Naive thymus-derived CD4-positive, alpha-beta T cell (primary cell): Measurements from ENCODE around the gene DNAI7. TPM values are rescaled to one million over a fixed set of nuclear protein-coding genes. Genes with fewer than 3 reads are reported as not detected.

Experiments
- ATAC-seq: fragments of 150-1000 bp; cut with Tn5 transposase; 2 replicates; pipeline ENCODE4 v1.10.0; 2021; ENCODE audit warnings: mild to moderate bottlenecking, moderate library complexity
- CTCF ChIA-PET: fragments of 350-600 bp; sonication (Branson Sonifier 250); formaldehyde crosslinking; loops from one replicate; lab custom pipeline; 2021; ENCODE audit warnings: antibody characterized with exemption; lab: Charles Lee
- POLR2A ChIA-PET: fragments of 350-600 bp; sonication (Branson Sonifier 250); formaldehyde crosslinking; loops from one replicate; lab custom pipeline; 2021; ENCODE audit warnings: antibody characterized with exemption, inconsistent platforms; lab: Charles Lee
- DNase-seq, 9 donors: peaks; one replicate each; pipeline versions ENCODE4 v3.0.0 to v3.0.0-alpha.2; 2020 to 2022; ENCODE audit warnings: mixed read lengths in 1 of 9
- H3K27ac ChIP-seq: one replicate; pipeline ENCODE4 v1.7.0; 2013; ENCODE audit warnings: mild to moderate bottlenecking, low read depth, low read length, moderate library complexity
- H3K27me3 ChIP-seq, 2 donors: one replicate each; pipeline ENCODE4 v1.7.0; 2013; ENCODE audit warnings: low read length in 2 of 2, mild to moderate bottlenecking in 2 of 2, moderate library complexity in 2 of 2; ENCODE audit not compliant: control insufficient read depth in 2 of 2, insufficient read depth in 2 of 2
- H3K36me3 ChIP-seq, 3 experiments: 1 replicate in 2 of 3; 2 replicates in 1 of 3; pipeline ENCODE4 v1.7.0; 2013; ENCODE audit warnings: low read length in 3 of 3, mild to moderate bottlenecking in 3 of 3, moderate library complexity in 1 of 3; ENCODE audit not compliant: insufficient read depth in 3 of 3, control insufficient read depth in 2 of 3
- H3K4me1 ChIP-seq, 2 donors: one replicate each; pipeline ENCODE4 v1.7.0; 2013; ENCODE audit warnings: low read length in 2 of 2, mild to moderate bottlenecking in 2 of 2, moderate library complexity in 1 of 2; ENCODE audit not compliant: control insufficient read depth in 2 of 2, insufficient read depth in 2 of 2
- H3K4me3 ChIP-seq: 2 replicates; pipeline ENCODE4 v1.7.0; 2013; ENCODE audit warnings: mild to moderate bottlenecking, low read length
- H3K9me3 ChIP-seq, 3 experiments: 1 replicate in 2 of 3; 2 replicates in 1 of 3; pipeline ENCODE4 v1.7.0; 2013; ENCODE audit warnings: low read length in 3 of 3; ENCODE audit not compliant: control insufficient read depth in 2 of 3
- H3K27ac Mint-ChIP-seq, 9 donors: one replicate each; pipeline ENCODE4 v1.8.0; 2020 to 2022; ENCODE audit warnings: mixed read lengths in 9 of 9, mild to moderate bottlenecking in 8 of 9, moderate library complexity in 5 of 9, inconsistent platforms in 2 of 9
- H3K27me3 Mint-ChIP-seq, 5 donors: one replicate each; pipeline ENCODE4 v1.8.0; 2021 to 2022; ENCODE audit warnings: mixed read lengths in 5 of 5, mild to moderate bottlenecking in 1 of 5
- H3K36me3 Mint-ChIP-seq, 5 donors: one replicate each; pipeline ENCODE4 v1.8.0; 2020 to 2022; ENCODE audit warnings: mixed read lengths in 5 of 5, mild to moderate bottlenecking in 3 of 5, inconsistent platforms in 1 of 5
- H3K4me1 Mint-ChIP-seq, 7 donors: one replicate each; pipeline ENCODE4 v1.8.0; 2020 to 2022; ENCODE audit warnings: mixed read lengths in 7 of 7, mild to moderate bottlenecking in 3 of 7, inconsistent platforms in 1 of 7
- H3K4me3 Mint-ChIP-seq, 10 donors: one replicate each; pipeline ENCODE4 v1.8.0; 2020 to 2022; ENCODE audit warnings: mild to moderate bottlenecking in 10 of 10, mixed read lengths in 10 of 10, moderate library complexity in 6 of 10, inconsistent platforms in 2 of 10
- H3K9me3 Mint-ChIP-seq, 11 donors: one replicate each; pipeline ENCODE4 v1.8.0; 2020 to 2022; ENCODE audit warnings: mixed read lengths in 11 of 11, mild to moderate bottlenecking in 4 of 11, inconsistent platforms in 1 of 11, moderate library complexity in 1 of 11
- intact Hi-C, 2 donors: fragments of 100-400 bp; cut with micrococcal nuclease; formaldehyde crosslinking; loops; one replicate each; pipeline ENCODE4 v1.15.1; 2023
- polyA plus RNA-seq, 2 donors: library from polyadenylated mRNA; unstranded; fragments of 300-500 nt; fragmentation: Illumina TruSeq; gene quantifications; one replicate each; pipeline ENCODE4 v1.2.3, GENCODE V29; 2021
- total RNA-seq, 6 experiments: library from RNA in 5 of 6; stranded (reverse) in 5 of 6; gene quantifications; 1 replicate in 5 of 6; 2 replicates in 1 of 6; pipeline ENCODE4 v1.2.3 and lab custom pipeline; 2021 to 2026

Gene DNAI7
- total and polyA plus RNA-seq, 7 experiments from 2014 or later = 0.34 to 0.72 (median 0.49) TPM; not detected in 2

DNA sequence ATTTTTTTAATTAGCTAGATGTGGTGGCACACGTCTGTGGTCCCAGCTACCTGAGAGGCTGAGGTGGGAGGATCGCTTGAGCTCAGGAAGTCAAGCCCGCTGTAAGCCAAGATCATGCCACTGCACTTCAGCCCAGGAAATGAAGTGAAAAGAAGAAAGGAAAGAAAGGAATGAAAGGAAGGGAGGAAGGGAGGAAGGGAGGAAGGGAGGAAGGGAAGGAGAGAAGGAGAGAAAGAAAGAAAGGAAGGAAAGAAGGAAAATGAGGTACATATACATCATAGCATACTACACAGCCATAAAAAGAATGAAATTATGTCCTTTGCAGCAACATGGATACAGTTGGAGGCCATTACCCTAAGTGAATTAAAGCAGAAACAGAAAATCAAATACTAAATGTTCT lies 12.2 kb downstream of the DNAI7 start:
- no peak overlapping the region for H3K4me3 Mint-ChIP-seq
- ATAC-seq = no peak
- no peak overlapping the region for H3K27ac ChIP-seq
- peaks cover 0 to 10% (median 2%) of the 10 kb centered on the region in 11 donors for H3K9me3 Mint-ChIP-seq
- no peaks in the 10 kb centered on the region for H3K36me3 ChIP-seq
- peaks cover 9 to 17% (median 15%) of the 10 kb centered on the region in 7 donors for H3K4me1 Mint-ChIP-seq
- peaks cover 3 to 14% of the 10 kb centered on the region in 2 donors for H3K4me1 ChIP-seq
- no peak for DNase-seq
- H3K27ac Mint-ChIP-seq = peak overlapping the region in 2 of 9 donors; percentile 48 to 81
- POLR2A ChIA-PET = interaction anchor here (0.7 to 0.9 kb wide), 2 partner anchors 131 to 200 kb away, joined by 3 to 6 read pairs; no protein-coding TSS in a partner anchor
- H3K36me3 Mint-ChIP-seq = peaks cover 0 to 5% (median 0%) of the 10 kb centered on the region in 5 donors
- H3K27me3 ChIP-seq = no peaks in the 10 kb centered on the region
- H3K27me3 Mint-ChIP-seq = peaks cover 0 to 15% (median under 1%) of the 10 kb centered on the region in 5 donors
- H3K9me3 ChIP-seq = no peaks in the 10 kb centered on the region
- CTCF ChIA-PET = no interaction called here
- intact Hi-C loops = no loop called here
- H3K4me3 ChIP-seq = no peak overlapping the region

GRCh38 chr12:25162866-25163265 lies 32.1 kb downstream of the DNAI7 start:
- Histone ChIP-seq H3K36me3 (no peaks in the 10 kb centered on the region), H3K27me3 (no peaks in the 10 kb centered on the region), H3K9me3 (no peaks in the 10 kb centered on the region), H3K4me3 (no peak overlapping the region), H3K27ac (no peak overlapping the region), H3K4me1 (no peaks in the 10 kb centered on the region)
- intact Hi-C loops = no loop called here
- Mint-ChIP-seq H3K27me3 (peaks cover 0 to 12% (median 0%) of the 10 kb centered on the region in 5 donors), H3K9me3 (no peaks in the 10 kb centered on the region), H3K4me3 (no peak overlapping the region), H3K4me1 (no peaks in the 10 kb centered on the region), H3K27ac (no peak overlapping the region), H3K36me3 (no peaks in the 10 kb centered on the region)
- ChIA-PET CTCF (no interaction called here), POLR2A (no interaction called here)
- ATAC-seq (no peak), DNase-seq (no peak)

DNA sequence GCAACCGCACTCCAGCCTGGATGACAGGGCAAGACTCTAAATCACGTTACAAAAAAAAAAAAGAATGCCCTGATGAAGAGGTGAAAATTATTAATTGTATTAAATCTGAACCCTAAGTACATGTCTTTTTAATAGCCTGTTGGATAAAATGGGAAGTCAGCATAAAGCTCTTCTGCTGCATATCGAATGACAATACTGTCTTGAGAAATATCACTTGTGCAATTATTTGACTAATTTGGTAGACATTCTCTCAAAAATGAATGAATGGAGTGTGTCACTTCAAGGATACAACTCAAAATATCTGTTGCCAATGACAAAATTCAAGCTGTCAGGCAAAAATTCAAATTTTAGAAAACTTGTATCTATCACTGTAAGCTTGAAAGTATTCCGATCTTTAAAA lies 38.9 kb downstream of the DNAI7 start:
- no peak for ATAC-seq
- intact Hi-C loops = loop anchor here in 1 of 2 donors (5.0 kb wide), 1 partner anchor 86 kb away; no protein-coding TSS in a partner anchor
- Mint-ChIP-seq H3K27me3 (peaks cover 0 to 12% (median 0%) of the 10 kb centered on the region in 5 donors), H3K4me3 (no peak overlapping the region), H3K36me3 (no peaks in the 10 kb centered on the region), H3K4me1 (peaks cover 0 to 7% (median 6%) of the 10 kb centered on the region in 7 donors), H3K9me3 (no peaks in the 10 kb centered on the region), H3K27ac (no peak overlapping the region)
- ChIA-PET CTCF (interaction anchor here (0.6 to 1.7 kb wide), 7 partner anchors 31 to 1770 kb away, joined by 3 to 7 read pairs (median 4); no protein-coding TSS in a partner anchor), POLR2A (interaction anchor here (0.6 to 1.2 kb wide), 2 partner anchors 93 to 105 kb away, joined by 3 read pairs; no protein-coding TSS in a partner anchor)
- no peaks in the 10 kb centered on the region for H3K36me3 ChIP-seq
- DNase-seq = no peak
- H3K27ac ChIP-seq = no peak overlapping the region
- H3K4me3 ChIP-seq = no peak overlapping the region
- H3K27me3 ChIP-seq = no peaks in the 10 kb centered on the region
- no peaks in the 10 kb centered on the region for H3K9me3 ChIP-seq
- H3K4me1 ChIP-seq = no peaks in the 10 kb centered on the region

GRCh38 chr12:25155022-25155576 lies 39.9 kb downstream of the DNAI7 start:
- H3K36me3 Mint-ChIP-seq = no peaks in the 10 kb centered on the region
- peaks cover 0 to 7% (median 6%) of the 10 kb centered on the region in 7 donors for H3K4me1 Mint-ChIP-seq
- peak in 7 of 9 donors; percentile 12 to 57 (median 51) for DNase-seq
- H3K9me3 ChIP-seq = no peaks in the 10 kb centered on the region
- ATAC-seq = peak; percentile 60
- ChIA-PET CTCF (interaction anchor here (0.7 to 1.7 kb wide), 14 partner anchors 10 to 164 kb away, joined by 3 to 7 read pairs (median 4); partner anchors contain the start of genes DNAI7 and ETFRF1), POLR2A (interaction anchor here (0.7 to 1.2 kb wide), 3 partner anchors 29 to 94 kb away, joined by 3 to 4 read pairs (median 3); partner anchors contain the start of genes DNAI7 and ETFRF1)
- no peaks in the 10 kb centered on the region for H3K36me3 ChIP-seq
- no peak overlapping the region for H3K4me3 ChIP-seq
- no peak overlapping the region for H3K27ac ChIP-seq
- H3K4me3 Mint-ChIP-seq = peak overlapping the region in 5 of 10 donors; percentile 31 to 53 (median 45)
- no peaks in the 10 kb centered on the region for H3K9me3 Mint-ChIP-seq
- H3K4me1 ChIP-seq = no peaks in the 10 kb centered on the region
- peak overlapping the region in 2 of 9 donors; percentile 3 to 33 for H3K27ac Mint-ChIP-seq
- no peaks in the 10 kb centered on the region for H3K27me3 ChIP-seq
- intact Hi-C loops = loop anchor here (1.0 to 5.0 kb wide), 6 partner anchors 25 to 232 kb away; partner anchors contain the start of genes DNAI7 (in 1 of the 2) and ETFRF1 (in 1 of the 2)
- peaks cover 0 to 6% (median 0%) of the 10 kb centered on the region in 5 donors for H3K27me3 Mint-ChIP-seq

GRCh38 chr12:25152055-25152454 lies 42.9 kb downstream of the DNAI7 start:
- no peaks in the 10 kb centered on the region for H3K9me3 ChIP-seq
- no peaks in the 10 kb centered on the region for H3K27me3 ChIP-seq
- intact Hi-C loops = no loop called here
- DNase-seq (no peak), ATAC-seq (no peak)
- no peaks in the 10 kb centered on the region for H3K36me3 ChIP-seq
- peaks cover 0 to 3% (median 0%) of the 10 kb centered on the region in 5 donors for H3K27me3 Mint-ChIP-seq
- ChIA-PET POLR2A (no interaction called here), CTCF (interaction anchor here (1.3 to 1.6 kb wide), 3 partner anchors 20 to 236 kb away, joined by 3 to 5 read pairs (median 3); no protein-coding TSS in a partner anchor)
- no peak overlapping the region for H3K4me3 Mint-ChIP-seq
- H3K4me1 Mint-ChIP-seq = peaks cover 0 to 7% (median 6%) of the 10 kb centered on the region in 7 donors
- no peaks in the 10 kb centered on the region for H3K36me3 Mint-ChIP-seq
- H3K9me3 Mint-ChIP-seq = no peaks in the 10 kb centered on the region
- H3K27ac Mint-ChIP-seq = no peak overlapping the region
- no peak overlapping the region for H3K4me3 ChIP-seq
- H3K4me1 ChIP-seq = no peaks in the 10 kb centered on the region
- no peak overlapping the region for H3K27ac ChIP-seq

DNA sequence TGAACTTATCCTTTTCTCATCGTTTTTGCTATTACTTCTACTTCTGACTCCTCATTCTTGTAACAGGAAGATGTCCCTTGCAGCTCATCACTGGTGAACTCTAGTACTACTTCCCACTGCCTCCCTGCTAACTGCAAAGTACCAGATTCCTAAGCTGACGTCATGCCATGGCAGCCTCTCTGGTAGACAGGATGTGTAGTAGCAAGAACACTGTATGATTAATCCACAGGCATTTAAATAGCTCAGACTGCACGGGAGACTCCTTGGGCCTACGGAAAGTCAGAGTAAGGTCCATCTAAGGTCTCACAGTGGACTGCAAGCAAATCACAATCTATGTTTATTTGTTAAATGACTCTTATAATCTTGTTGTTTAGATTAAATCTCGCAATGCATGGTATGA lies 43.5 kb downstream of the DNAI7 start:
- Mint-ChIP-seq H3K27ac (peak overlapping the region in 1 of 9 donors; percentile 0), H3K4me3 (no peak overlapping the region), H3K27me3 (peaks cover 0 to 3% (median 0%) of the 10 kb centered on the region in 5 donors), H3K9me3 (no peaks in the 10 kb centered on the region), H3K4me1 (peaks cover 0 to 7% (median 6%) of the 10 kb centered on the region in 7 donors), H3K36me3 (no peaks in the 10 kb centered on the region)
- Histone ChIP-seq H3K36me3 (no peaks in the 10 kb centered on the region), H3K9me3 (no peaks in the 10 kb centered on the region), H3K4me3 (no peak overlapping the region), H3K27me3 (no peaks in the 10 kb centered on the region), H3K27ac (no peak overlapping the region), H3K4me1 (no peaks in the 10 kb centered on the region)
- intact Hi-C loops = no loop called here
- no peak for ATAC-seq
- DNase-seq = no peak
- ChIA-PET POLR2A (interaction anchor here (0.5 kb wide), 1 partner anchor 101 kb away, joined by 3 read pairs; no protein-coding TSS in a partner anchor), CTCF (interaction anchor here (0.5 to 1.4 kb wide), 4 partner anchors 19 to 337 kb away, joined by 3 to 4 read pairs (median 3); no protein-coding TSS in a partner anchor)
